SU-DHL-6 (cell line): ENCODE results near the gene LEKR1.

Experiments
- H2AFZ ChIP-seq: fragments of 200-600 bp; sonication (generic); 2 replicates; pipeline ENCODE4 v1.6.1; 2014; ENCODE audit warnings: low read depth, mild to moderate bottlenecking, moderate library complexity, mixed read lengths, antibody characterized with exemption, low read length; ENCODE audit not compliant: severe bottlenecking
- H3F3A ChIP-seq: fragments of 200-600 bp; shearing (Covaris generic); 2 replicates; pipeline ENCODE4 v1.6.0; 2016; ENCODE audit warnings: antibody characterized with exemption, mild to moderate bottlenecking; ENCODE audit not compliant: insufficient read depth
- H3K27ac ChIP-seq: fragments of 200-600 bp; sonication (generic); 2 replicates; pipeline ENCODE4 v1.5.1; 2016; ENCODE audit warnings: low read depth, mild to moderate bottlenecking, low read length, moderate library complexity, mixed read lengths
- H3K27me3 ChIP-seq: fragments of 200-600 bp; sonication (generic), shearing (Covaris generic); 2 replicates; pipeline ENCODE4 v1.6.0; 2014; ENCODE audit warnings: mild to moderate bottlenecking, low read length
- H3K36me3 ChIP-seq: fragments of 200-600 bp; sonication (generic); 2 replicates; pipeline ENCODE4 v1.6.1; 2014; ENCODE audit warnings: mild to moderate bottlenecking, low read length, mixed read lengths
- H3K4me2 ChIP-seq: fragments of 300-600, 200-600 bp; shearing (Covaris generic), sonication (generic); 2 replicates; pipeline ENCODE4 v1.6.0; 2014; ENCODE audit warnings: low read length, low read depth, mild to moderate bottlenecking; ENCODE audit not compliant: poor library complexity, severe bottlenecking
- H3K4me3 ChIP-seq: fragments of 200-600 bp; sonication (generic); 2 replicates; pipeline ENCODE4 v1.5.1; 2014; ENCODE audit warnings: antibody characterized with exemption, low read length, mild to moderate bottlenecking, mixed read lengths; ENCODE audit not compliant: insufficient read depth, poor library complexity, severe bottlenecking
- H3K79me2 ChIP-seq: fragments of 200-600 bp; sonication (generic); 2 replicates; pipeline ENCODE4 v1.6.1; 2014; ENCODE audit warnings: mild to moderate bottlenecking, low read length, moderate library complexity; ENCODE audit not compliant: insufficient read depth
- H3K9ac ChIP-seq: fragments of 200-600 bp; sonication (generic); 2 replicates; pipeline ENCODE4 v1.7.0; 2014; ENCODE audit warnings: mild to moderate bottlenecking, low read length
- H3K9me2 ChIP-seq: fragments of 200-600 bp; sonication (generic); replicated peaks from 2 replicates; pipeline ENCODE4 v1.6.1; 2014; ENCODE audit warnings: low read length; ENCODE audit not compliant: insufficient read depth
- H3K9me3 ChIP-seq: fragments of 200-600 bp; sonication (generic); 2 replicates; pipeline ENCODE4 v1.6.1; 2014; ENCODE audit warnings: low read length, mixed read lengths; ENCODE audit not compliant: insufficient read depth
- H4K20me1 ChIP-seq: fragments of 200-600 bp; sonication (generic); 2 replicates; pipeline ENCODE4 v1.6.1; 2014; ENCODE audit warnings: low read depth, mild to moderate bottlenecking, antibody characterized with exemption, low read length, moderate library complexity, mixed read lengths
- EZH2phosphoT487 ChIP-seq: fragments of 200-600 bp; sonication (generic), shearing (Covaris generic); conservative IDR thresholded peaks from 2 replicates; pipeline ENCODE4 v1.6.1; 2018; ENCODE audit warnings: mild to moderate bottlenecking, antibody characterized with exemption, low read length, moderate library complexity, mixed read lengths
- TF ChIP-seq, protein P1 (sequence below): fragments of 200-600 bp; sonication (generic); IDR thresholded peaks from one replicate; pipeline ENCODE4 v1.5.1; 2017; ENCODE audit warnings: antibody characterized with exemption, mild to moderate bottlenecking, low read length, moderate library complexity; ENCODE audit not compliant: insufficient read depth, poor library complexity, severe bottlenecking

The LEKR1 gene

DNA sequence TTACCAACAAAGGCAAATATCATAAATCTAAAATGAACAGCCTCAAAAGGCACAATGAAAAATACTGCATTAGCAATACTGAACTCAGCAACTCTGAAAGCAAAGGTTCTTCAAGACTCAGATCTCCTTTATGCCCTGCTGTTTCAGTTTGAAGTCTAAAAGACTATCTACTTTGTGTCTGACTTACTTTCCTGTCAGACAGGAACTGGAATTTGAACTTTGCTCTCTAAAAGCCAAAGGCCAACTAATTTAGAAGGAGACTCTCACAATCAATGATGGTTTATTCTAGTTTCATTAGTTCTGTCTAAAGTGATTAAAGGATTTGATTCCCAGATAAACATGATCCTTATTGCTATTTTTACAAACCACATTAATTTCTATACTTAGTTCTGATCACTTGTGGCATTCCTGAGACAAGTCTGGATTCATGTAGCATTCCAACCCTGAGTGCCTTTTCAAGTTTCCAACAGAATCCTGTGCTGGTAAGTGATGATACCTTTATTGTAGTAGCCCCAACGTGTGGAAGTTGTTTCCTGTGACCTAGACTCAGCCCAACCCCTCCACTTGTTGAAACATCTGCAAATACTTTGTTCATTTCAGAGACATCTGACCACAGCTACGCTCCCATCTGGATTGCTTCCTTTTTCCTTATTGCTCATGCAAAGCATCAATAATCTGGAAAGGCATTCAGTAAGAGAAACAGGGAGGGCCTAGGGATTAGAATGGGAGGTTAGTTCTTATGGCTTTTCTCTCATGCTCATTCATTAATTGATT, 14.9 kb upstream of the LEKR1 start:
- TF ChIP-seq, protein P1, sequence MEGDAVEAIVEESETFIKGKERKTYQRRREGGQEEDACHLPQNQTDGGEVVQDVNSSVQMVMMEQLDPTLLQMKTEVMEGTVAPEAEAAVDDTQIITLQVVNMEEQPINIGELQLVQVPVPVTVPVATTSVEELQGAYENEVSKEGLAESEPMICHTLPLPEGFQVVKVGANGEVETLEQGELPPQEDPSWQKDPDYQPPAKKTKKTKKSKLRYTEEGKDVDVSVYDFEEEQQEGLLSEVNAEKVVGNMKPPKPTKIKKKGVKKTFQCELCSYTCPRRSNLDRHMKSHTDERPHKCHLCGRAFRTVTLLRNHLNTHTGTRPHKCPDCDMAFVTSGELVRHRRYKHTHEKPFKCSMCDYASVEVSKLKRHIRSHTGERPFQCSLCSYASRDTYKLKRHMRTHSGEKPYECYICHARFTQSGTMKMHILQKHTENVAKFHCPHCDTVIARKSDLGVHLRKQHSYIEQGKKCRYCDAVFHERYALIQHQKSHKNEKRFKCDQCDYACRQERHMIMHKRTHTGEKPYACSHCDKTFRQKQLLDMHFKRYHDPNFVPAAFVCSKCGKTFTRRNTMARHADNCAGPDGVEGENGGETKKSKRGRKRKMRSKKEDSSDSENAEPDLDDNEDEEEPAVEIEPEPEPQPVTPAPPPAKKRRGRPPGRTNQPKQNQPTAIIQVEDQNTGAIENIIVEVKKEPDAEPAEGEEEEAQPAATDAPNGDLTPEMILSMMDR = no peak
- TF ChIP-seq EZH2phosphoT487 = no peak
- H3K27ac ChIP-seq = no peak overlapping the region
- no peaks in the 10 kb centered on the region for H3K36me3 ChIP-seq
- H3K9me2 ChIP-seq = no peaks in the 10 kb centered on the region
- no peak overlapping the region for H3K4me2 ChIP-seq
- no peak overlapping the region for H3K9ac ChIP-seq
- no peak overlapping the region for H2AFZ ChIP-seq
- H3K27me3 ChIP-seq = no peaks in the 10 kb centered on the region
- H3K79me2 ChIP-seq = no peaks in the 10 kb centered on the region
- no peak overlapping the region for H3K4me3 ChIP-seq
- H4K20me1 ChIP-seq = no peaks in the 10 kb centered on the region
- peaks cover 5% of the 10 kb centered on the region for H3F3A ChIP-seq
- H3K9me3 ChIP-seq = peaks cover 3% of the 10 kb centered on the region; the same call in 1 of the 2 replicates

DNA sequence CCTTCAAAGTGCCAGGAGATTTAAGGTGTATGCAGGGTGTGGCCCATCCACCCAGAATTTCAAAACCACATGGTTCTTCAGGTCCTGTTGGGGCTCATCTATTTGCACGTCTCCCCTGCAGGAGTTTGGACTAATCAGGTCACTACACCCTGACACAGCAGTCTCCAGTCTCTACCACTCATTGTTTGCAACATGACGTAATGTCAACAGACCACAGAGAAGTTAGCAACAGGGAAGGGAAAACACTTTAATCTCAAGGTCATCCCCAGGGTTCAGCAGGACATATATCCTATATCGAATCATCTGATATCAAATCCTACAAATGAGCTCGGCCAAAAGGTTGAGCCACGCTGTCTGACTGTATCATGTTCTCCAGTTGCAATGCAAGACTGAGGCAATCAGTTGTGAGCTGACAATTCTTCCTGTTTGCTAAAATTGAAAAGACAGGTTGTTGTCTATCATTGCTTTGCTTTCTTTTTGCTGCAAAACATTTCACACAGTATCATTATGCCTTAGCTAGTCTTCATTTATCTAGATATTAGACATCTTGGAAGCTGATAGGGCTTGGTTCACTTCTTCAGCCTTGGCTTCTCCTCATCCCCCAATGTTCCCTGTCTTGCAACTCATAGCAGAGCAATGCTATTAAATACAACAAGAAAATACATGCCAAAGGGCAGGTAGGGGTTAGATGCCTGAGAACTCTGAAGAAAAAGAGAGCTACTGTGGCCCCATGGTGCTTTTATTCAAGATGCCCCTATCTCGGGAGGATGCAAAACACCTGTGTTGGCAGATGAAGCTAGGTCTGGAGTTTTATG, 13.4 kb upstream of the LEKR1 start:
- Histone ChIP-seq H3K36me3 (no peaks in the 10 kb centered on the region), H3K4me3 (no peak overlapping the region), H3K79me2 (no peaks in the 10 kb centered on the region), H3K4me2 (no peak overlapping the region), H2AFZ (peak overlapping the region; percentile 3), H3K9me3 (peaks cover 5% of the 10 kb centered on the region; the same call in 1 of the 2 replicates), H3K27me3 (no peaks in the 10 kb centered on the region), H3K9ac (no peak overlapping the region), H3K9me2 (no peaks in the 10 kb centered on the region), H4K20me1 (no peaks in the 10 kb centered on the region), H3K27ac (peak overlapping the region; percentile 15), H3F3A (peaks cover 17% of the 10 kb centered on the region)
- TF ChIP-seq, protein P1 = no peak
- no peak for TF ChIP-seq EZH2phosphoT487

DNA sequence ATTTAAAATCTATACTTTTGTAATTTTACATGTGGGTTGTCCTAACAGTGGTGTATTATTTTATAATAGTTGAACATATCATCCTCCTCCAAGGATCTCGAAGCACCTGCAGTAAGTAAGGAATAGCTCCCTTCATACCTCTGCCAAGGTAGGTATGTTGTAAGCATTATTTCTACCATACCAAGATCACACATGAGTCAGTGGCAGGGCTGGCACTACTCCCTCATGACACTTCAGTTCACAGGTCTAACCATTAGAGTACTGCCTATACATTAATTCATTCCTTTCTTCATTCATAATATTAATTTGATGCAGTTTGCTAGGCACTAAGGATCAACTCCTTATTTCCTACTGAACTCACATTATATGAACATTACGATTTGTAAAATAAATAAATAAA, 11.9 kb upstream of the LEKR1 start:
- H3K27me3 ChIP-seq = no peaks in the 10 kb centered on the region
- H3K27ac ChIP-seq = peak overlapping the region; percentile 46; the same call in 1 of the 2 replicates
- H3K36me3 ChIP-seq = no peaks in the 10 kb centered on the region
- H3K4me3 ChIP-seq = no peak overlapping the region
- TF ChIP-seq EZH2phosphoT487 = no peak
- TF ChIP-seq, protein P1 = no peak
- no peak overlapping the region for H3K9ac ChIP-seq
- peaks cover 5% of the 10 kb centered on the region; the same call in 1 of the 2 replicates for H3K9me3 ChIP-seq
- H3K4me2 ChIP-seq = no peak overlapping the region
- peaks cover 33% of the 10 kb centered on the region for H3F3A ChIP-seq
- no peaks in the 10 kb centered on the region for H3K9me2 ChIP-seq
- H4K20me1 ChIP-seq = no peaks in the 10 kb centered on the region
- no peaks in the 10 kb centered on the region for H3K79me2 ChIP-seq
- no peak overlapping the region for H2AFZ ChIP-seq
